ENCODE results near the gene TEX22. TPM values are rescaled to one million over a fixed set of nuclear protein-coding genes. Genes with fewer than 3 reads are reported as not detected.

Gene TEX22
- total and polyA plus RNA-seq, 2 experiments from 2014 or later, result 0.21 TPM

- Histone ChIP-seq H3K36me3 (ENCODE audit: insufficient read depth) (no peaks in the 10 kb centered on the region), H3K27me3 (ENCODE audit: insufficient read depth) (no peaks in the 10 kb centered on the region), H3K4me2 (no peak overlapping the region), H3K4me3 (no peak overlapping the region), H3K79me2 (replicated peaks; ENCODE audit: insufficient read depth) (no peaks in the 10 kb centered on the region), H2AFZ (no peak overlapping the region), H4K20me1 (replicated peaks; ENCODE audit: insufficient read depth) (no peaks in the 10 kb centered on the region; the same call in 1 of the 2 replicates), H3K9me2 (ENCODE audit: insufficient read depth) (no peaks in the 10 kb centered on the region), H3K27ac (ENCODE audit: low read depth) (no peak overlapping the region), H3K4me1 (ENCODE audit: insufficient read depth) (no peaks in the 10 kb centered on the region), H3F3A (replicated peaks; ENCODE audit: low read depth) (0 out of 2 replicates have a peak, but pooled peaks cover 4% of the 10 kb centered on the region)
- TF ChIP-seq ETS1 (IDR thresholded peaks at IDR 0.05), result no peak
- no peak for TF ChIP-seq CTCF (conservative IDR thresholded peaks at IDR 0.05; ENCODE audit: low read depth in 2 of 2)
- no peak for TF ChIP-seq ZNF462 (CRISPR knock-in tag; IDR thresholded peaks at IDR 0.05)
- no peak for TF ChIP-seq POLR2AphosphoS5 (IDR thresholded peaks at IDR 0.05; ENCODE audit: low read depth)
- no peak for TF ChIP-seq CREB1 (CRISPR knock-in tag; IDR thresholded peaks at IDR 0.05; ENCODE audit: low read depth)
- TF ChIP-seq JUNB (IDR thresholded peaks at IDR 0.05; ENCODE audit: unreplicated experiment), result no peak
- no peak for TF ChIP-seq REST (IDR thresholded peaks at IDR 0.05; ENCODE audit: unreplicated experiment)
- no peak for TF ChIP-seq EZH2 (IDR thresholded peaks at IDR 0.05; ENCODE audit: low read depth, unreplicated experiment)
- TF ChIP-seq STAT1 (IDR thresholded peaks at IDR 0.05; ENCODE audit: unreplicated experiment), result no peak
- TF ChIP-seq NANOG (IDR thresholded peaks at IDR 0.05; ENCODE audit: borderline replicate concordance), result no peak
- TF ChIP-seq ZNF114 (CRISPR knock-in tag; IDR thresholded peaks at IDR 0.05), result no peak
- H3K4me3 Mint-ChIP-seq, result no peak overlapping the region
- H3K27ac Mint-ChIP-seq, result no peak overlapping the region
- peaks cover 12% of the 10 kb centered on the region for H3K27me3 Mint-ChIP-seq (ENCODE audit: insufficient read depth, low read depth, poor library complexity)
- peaks cover 14% of the 10 kb centered on the region; the same call in 2 of the 3 replicates for H3K9me3 Mint-ChIP-seq
- H3K36me3 Mint-ChIP-seq (ENCODE audit: low read depth), result peaks cover 19% of the 10 kb centered on the region
- H3K4me1 Mint-ChIP-seq, result peaks cover 8% of the 10 kb centered on the region
- DNase-seq (ENCODE audit: low spot score) (no peak), ATAC-seq (no peak)
These were observed 22.7 kb upstream of the TEX22 start for GRCh38 chr14:105375635-105376057.
